ENCODE data around the gene CPA1.

Gene CPA1

DNA sequence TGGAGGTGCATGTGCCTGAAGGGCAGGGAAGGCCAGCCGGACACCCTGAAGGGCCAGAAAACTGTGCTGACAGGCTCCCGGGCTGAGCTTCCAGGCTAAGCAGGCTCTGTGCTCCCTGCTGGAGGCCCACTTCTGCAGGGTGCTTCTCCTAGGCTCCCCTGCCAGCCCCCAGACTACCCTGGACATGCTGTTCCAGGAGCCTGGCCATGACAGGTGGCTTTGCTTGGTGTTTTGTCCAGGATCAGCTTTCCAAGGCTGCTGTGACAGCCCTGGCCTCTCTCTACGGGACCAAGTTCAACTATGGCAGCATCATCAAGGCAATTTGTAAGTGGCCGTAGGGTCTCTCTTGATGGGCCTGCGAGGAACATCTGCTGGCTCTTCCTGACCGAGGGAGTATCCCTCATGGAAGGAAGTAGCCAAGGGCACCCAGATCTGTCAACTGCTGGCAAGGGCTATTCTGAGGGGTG lies 5.3 kb downstream of the CPA1 start:
- Histone ChIP-seq H3K4me1 (ENCODE audit: control insufficient read depth in 1 of 2, insufficient read depth in 1 of 2, low read depth in 1 of 2, low read length in 1 of 2) (peaks cover 0 to 2% of the 10 kb centered on the region in 2 experiments), H3K27ac (no peak overlapping the region), H3K4me3 (ENCODE audit: low read depth in 1 of 2, low read length in 1 of 2) (no peak overlapping the region), H3K9me3 (no peaks in the 10 kb centered on the region), H3K36me3 (no peaks in the 10 kb centered on the region), H3K27me3 (no peaks in the 10 kb centered on the region)
- TF ChIP-seq, protein P1, sequence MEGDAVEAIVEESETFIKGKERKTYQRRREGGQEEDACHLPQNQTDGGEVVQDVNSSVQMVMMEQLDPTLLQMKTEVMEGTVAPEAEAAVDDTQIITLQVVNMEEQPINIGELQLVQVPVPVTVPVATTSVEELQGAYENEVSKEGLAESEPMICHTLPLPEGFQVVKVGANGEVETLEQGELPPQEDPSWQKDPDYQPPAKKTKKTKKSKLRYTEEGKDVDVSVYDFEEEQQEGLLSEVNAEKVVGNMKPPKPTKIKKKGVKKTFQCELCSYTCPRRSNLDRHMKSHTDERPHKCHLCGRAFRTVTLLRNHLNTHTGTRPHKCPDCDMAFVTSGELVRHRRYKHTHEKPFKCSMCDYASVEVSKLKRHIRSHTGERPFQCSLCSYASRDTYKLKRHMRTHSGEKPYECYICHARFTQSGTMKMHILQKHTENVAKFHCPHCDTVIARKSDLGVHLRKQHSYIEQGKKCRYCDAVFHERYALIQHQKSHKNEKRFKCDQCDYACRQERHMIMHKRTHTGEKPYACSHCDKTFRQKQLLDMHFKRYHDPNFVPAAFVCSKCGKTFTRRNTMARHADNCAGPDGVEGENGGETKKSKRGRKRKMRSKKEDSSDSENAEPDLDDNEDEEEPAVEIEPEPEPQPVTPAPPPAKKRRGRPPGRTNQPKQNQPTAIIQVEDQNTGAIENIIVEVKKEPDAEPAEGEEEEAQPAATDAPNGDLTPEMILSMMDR (IDR thresholded peaks at IDR 0.05) = no peak

DNA sequence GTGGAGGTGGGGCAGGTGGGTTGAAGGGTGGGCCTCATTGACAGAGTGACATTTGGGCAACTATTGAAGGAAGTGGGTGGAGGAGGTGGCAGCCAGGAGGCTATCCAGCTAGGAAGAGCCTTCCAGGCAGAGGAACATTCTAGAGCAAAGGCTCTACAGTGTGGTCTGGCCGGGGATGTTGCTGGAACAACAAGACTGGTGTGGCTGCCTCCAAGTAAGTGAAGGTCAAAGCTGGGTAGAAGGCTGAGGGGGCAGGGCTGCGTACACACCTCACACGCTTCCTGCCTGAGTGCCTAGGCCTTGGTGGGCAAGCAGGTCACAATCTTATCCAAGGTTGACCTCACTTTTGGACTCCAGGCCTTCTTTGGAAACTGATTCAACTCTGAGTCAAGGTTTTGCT lies 6.6 kb downstream of the CPA1 start:
- Histone ChIP-seq H3K4me3 (ENCODE audit: low read depth in 1 of 2, low read length in 1 of 2) (no peak overlapping the region), H3K27me3 (peaks cover 4% of the 10 kb centered on the region), H3K27ac (no peak overlapping the region), H3K4me1 (ENCODE audit: control insufficient read depth in 1 of 2, insufficient read depth in 1 of 2, low read depth in 1 of 2, low read length in 1 of 2) (peaks cover 0 to 2% of the 10 kb centered on the region in 2 experiments), H3K36me3 (no peaks in the 10 kb centered on the region), H3K9me3 (no peaks in the 10 kb centered on the region)
- TF ChIP-seq, protein P1 (IDR thresholded peaks at IDR 0.05) = no peak

GRCh38 chr7:130387306-130387627 lies 7.0 kb downstream of the CPA1 start:
- H3K27me3 ChIP-seq = peaks cover 8% of the 10 kb centered on the region
- H3K9me3 ChIP-seq = no peaks in the 10 kb centered on the region
- TF ChIP-seq, protein P1 (IDR thresholded peaks at IDR 0.05) = no peak
- no peaks in the 10 kb centered on the region for H3K36me3 ChIP-seq
- H3K27ac ChIP-seq = no peak overlapping the region
- peaks cover 0 to 2% of the 10 kb centered on the region in 2 experiments for H3K4me1 ChIP-seq (ENCODE audit: control insufficient read depth in 1 of 2, insufficient read depth in 1 of 2, low read depth in 1 of 2, low read length in 1 of 2)
- no peak overlapping the region for H3K4me3 ChIP-seq (ENCODE audit: low read depth in 1 of 2, low read length in 1 of 2)

- H3K4me3 ChIP-seq (ENCODE audit: low read depth in 1 of 2, low read length in 1 of 2) = no peak overlapping the region
- H3K27me3 ChIP-seq = peaks cover 14% of the 10 kb centered on the region
- H3K9me3 ChIP-seq = no peaks in the 10 kb centered on the region
- H3K27ac ChIP-seq = no peak overlapping the region
- peaks cover 0 to 2% of the 10 kb centered on the region in 2 experiments for H3K4me1 ChIP-seq (ENCODE audit: control insufficient read depth in 1 of 2, insufficient read depth in 1 of 2, low read depth in 1 of 2, low read length in 1 of 2)
- TF ChIP-seq, protein P1 (IDR thresholded peaks at IDR 0.05) = no peak
- no peaks in the 10 kb centered on the region for H3K36me3 ChIP-seq
Measured at GRCh38 chr7:130387628-130388403, 7.5 kb downstream of the CPA1 start.

DNA sequence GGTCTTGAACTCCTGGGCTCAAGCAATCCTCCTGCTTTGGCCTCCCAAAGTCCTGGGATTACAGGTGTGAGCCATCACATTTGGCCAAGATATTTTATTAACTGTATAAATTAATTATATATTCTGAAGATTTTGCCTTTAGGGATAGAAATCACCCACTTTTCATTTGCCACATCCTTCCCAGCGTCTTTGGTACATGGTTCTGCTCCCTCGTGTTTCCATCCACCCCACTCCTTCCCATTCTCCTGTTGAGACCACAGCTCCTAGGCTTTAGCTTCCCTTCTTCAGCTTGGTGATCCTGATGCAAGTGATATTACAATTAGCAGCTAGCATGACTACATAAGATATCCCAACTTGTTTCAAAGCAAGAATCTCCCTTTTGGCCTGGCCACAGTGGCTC lies 8.4 kb downstream of the CPA1 start:
- Histone ChIP-seq H3K4me3 (ENCODE audit: low read depth in 1 of 2, low read length in 1 of 2) (no peak overlapping the region), H3K4me1 (ENCODE audit: control insufficient read depth in 1 of 2, insufficient read depth in 1 of 2, low read depth in 1 of 2, low read length in 1 of 2) (peaks cover 0 to 2% of the 10 kb centered on the region in 2 experiments), H3K36me3 (no peaks in the 10 kb centered on the region), H3K9me3 (no peaks in the 10 kb centered on the region), H3K27ac (no peak overlapping the region), H3K27me3 (peaks cover 22% of the 10 kb centered on the region)
- TF ChIP-seq, protein P1 (IDR thresholded peaks at IDR 0.05) = no peak

Data from neutrophil (primary cell).